Measurements from ENCODE around the gene FRMD4B. TPM values are rescaled to one million over a fixed set of nuclear protein-coding genes. Genes with fewer than 3 reads are reported as not detected.
A peak's percentile ranks its signal among the peaks of the same experiment; 100 is the strongest.

FRMD4B gene
- total and polyA plus RNA-seq, 10 of the 15 experiments (the other 5 are each of a cell fraction or from before 2014, with no cell fraction given) = 3.9 to 11.4 (median 8.0) TPM

DNA sequence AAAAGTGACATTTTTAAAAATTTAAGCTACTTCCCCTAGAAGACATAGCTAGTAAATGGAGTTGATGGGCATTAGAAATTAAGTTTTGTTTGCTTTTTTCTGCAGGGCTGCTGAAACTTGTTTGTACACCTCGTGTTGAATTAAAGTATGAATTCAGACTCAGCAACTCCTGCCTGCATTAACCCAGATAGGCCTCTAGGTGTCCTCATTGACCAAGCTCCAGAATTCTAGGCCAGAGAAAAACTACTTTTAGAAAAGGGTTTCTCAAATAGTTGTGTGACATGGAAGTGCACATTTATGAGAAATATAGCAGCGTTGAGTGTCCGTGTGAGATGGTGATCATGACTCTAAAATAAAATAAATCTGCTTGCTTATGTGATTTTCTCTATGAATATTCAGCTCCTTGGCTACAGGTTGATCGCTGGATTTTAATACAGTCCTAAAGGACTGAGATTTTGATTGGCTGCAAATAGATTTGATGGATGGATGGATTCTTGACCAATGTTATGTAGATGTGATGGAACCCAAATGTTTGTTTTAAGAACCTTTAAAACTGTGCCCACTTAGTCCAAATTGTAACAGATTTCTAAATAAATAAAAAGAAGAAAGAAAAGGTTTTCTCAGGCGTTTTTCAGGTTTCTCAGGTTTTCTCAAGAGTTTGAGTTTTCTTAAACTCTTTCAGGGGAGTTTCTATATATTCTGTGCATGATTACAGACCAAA is 224.1 kb downstream of the FRMD4B start:
- intact Hi-C loops (cut with micrococcal nuclease; ENCODE audit: unreplicated experiment) (loop anchor here (1.0 to 5.0 kb wide), 4 partner anchors 145 to 509 kb away; no protein-coding TSS in a partner anchor), in situ Hi-C loops (cut with MboI) (loop anchor here (5.0 to 25.0 kb wide), 3 partner anchors 146 to 776 kb away; no protein-coding TSS in a partner anchor)
- ChIA-PET CTCF (interaction anchor here (0.6 to 10.0 kb wide), 66 partner anchors 11 to 790 kb away, joined by 3 to 625 read pairs (median 5); partner anchors contain the start of gene LMOD3), POLR2A (interaction anchor here (1.1 to 1.6 kb wide), 3 partner anchors 75 to 145 kb away, joined by 3 to 7 read pairs (median 3); no protein-coding TSS in a partner anchor), RAD21 (ENCODE audit: unreplicated experiment) (interaction anchor here (0.6 to 12.5 kb wide), 47 partner anchors 9 to 510 kb away, joined by 3 to 379 read pairs (median 5); partner anchors contain the start of gene LMOD3), SMC1A (ENCODE audit: uncharacterized antibody, unreplicated experiment) (interaction anchor here (0.7 to 9.9 kb wide), 56 partner anchors 10 to 806 kb away, joined by 3 to 505 read pairs (median 7); partner anchors contain the start of gene LMOD3)
- no peak overlapping the region for H3K27ac ChIP-seq (ENCODE audit: control insufficient read depth, insufficient read depth)
- H3K27me3 ChIP-seq (replicated peaks in 1 of 2; ENCODE audit: control insufficient read depth in 2 of 2, insufficient read depth in 2 of 2, low read length in 1 of 2) = no peaks in the 10 kb centered on the region
- DNase-seq (ENCODE audit: low read depth, low spot score) (peak; percentile 25), ATAC-seq (peak; percentile 83), FAIRE-seq (peak; percentile 86)
- no TSS peak for BruUV-seq (replicated peaks)
- H3K4me3 ChIP-seq = no peak overlapping the region
- WGBS (ENCODE audit: insufficient coverage, insufficient replicate concordance, low lambda C conversion rate, missing lambda C conversion rate) = 20% methylated on average over 5 of the region's 5 CpGs
- H3K9me3 ChIP-seq (replicated peaks; ENCODE audit: control insufficient read depth, insufficient read depth, low read length) = no peaks in the 10 kb centered on the region
- no peak overlapping the region for H3K9ac ChIP-seq (ENCODE audit: control insufficient read depth, insufficient read depth, low read length)
- no peak for TF ChIP-seq CREB1 (IDR thresholded peaks at IDR 0.05; ENCODE audit: low read depth)
- TF ChIP-seq YY1 (IDR thresholded peaks at IDR 0.05; ENCODE audit: low read depth, low read length) = 0 out of 2 replicates have a peak, but pooled peaks have one; percentile 37
- TF ChIP-seq, protein P1, sequence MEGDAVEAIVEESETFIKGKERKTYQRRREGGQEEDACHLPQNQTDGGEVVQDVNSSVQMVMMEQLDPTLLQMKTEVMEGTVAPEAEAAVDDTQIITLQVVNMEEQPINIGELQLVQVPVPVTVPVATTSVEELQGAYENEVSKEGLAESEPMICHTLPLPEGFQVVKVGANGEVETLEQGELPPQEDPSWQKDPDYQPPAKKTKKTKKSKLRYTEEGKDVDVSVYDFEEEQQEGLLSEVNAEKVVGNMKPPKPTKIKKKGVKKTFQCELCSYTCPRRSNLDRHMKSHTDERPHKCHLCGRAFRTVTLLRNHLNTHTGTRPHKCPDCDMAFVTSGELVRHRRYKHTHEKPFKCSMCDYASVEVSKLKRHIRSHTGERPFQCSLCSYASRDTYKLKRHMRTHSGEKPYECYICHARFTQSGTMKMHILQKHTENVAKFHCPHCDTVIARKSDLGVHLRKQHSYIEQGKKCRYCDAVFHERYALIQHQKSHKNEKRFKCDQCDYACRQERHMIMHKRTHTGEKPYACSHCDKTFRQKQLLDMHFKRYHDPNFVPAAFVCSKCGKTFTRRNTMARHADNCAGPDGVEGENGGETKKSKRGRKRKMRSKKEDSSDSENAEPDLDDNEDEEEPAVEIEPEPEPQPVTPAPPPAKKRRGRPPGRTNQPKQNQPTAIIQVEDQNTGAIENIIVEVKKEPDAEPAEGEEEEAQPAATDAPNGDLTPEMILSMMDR (IDR thresholded peaks at IDR 0.05 in 2 of 3, conservative IDR thresholded peaks at IDR 0.05 in 1 of 3; ENCODE audit: control insufficient read depth in 2 of 3, extremely low read depth in 1 of 3, insufficient read depth in 1 of 3, low read depth in 3 of 3, low read length in 3 of 3) = peak; percentile 89 to 95 (median 94); a peak in 5 of 6 replicates
- TF ChIP-seq STAT3 (IDR thresholded peaks at IDR 0.05; ENCODE audit: low read depth, low read length) = no peak
- peak; percentile 99 for TF ChIP-seq SMC3 (IDR thresholded peaks at IDR 0.05; ENCODE audit: borderline replicate concordance, low read length)
- TF ChIP-seq EGR1 (IDR thresholded peaks at IDR 0.05; ENCODE audit: borderline replicate concordance in 1 of 2, low read depth in 2 of 2, low read length in 2 of 2) = no peak
- TF ChIP-seq ZNF24 (IDR thresholded peaks at IDR 0.05) = 0 out of 2 replicates have a peak, but pooled peaks have one; percentile 14
- TF ChIP-seq RAD21 (IDR thresholded peaks at IDR 0.05; ENCODE audit: insufficient read depth, low read depth, low read length) = peak; percentile 100
- TF ChIP-seq KLF5 (IDR thresholded peaks at IDR 0.05; ENCODE audit: partially characterized antibody) = no peak
- TF ChIP-seq FOXM1 (IDR thresholded peaks at IDR 0.05; ENCODE audit: low read depth, low read length) = 0 out of 2 replicates have a peak, but pooled peaks have one; percentile 50
- TF ChIP-seq RB1 (IDR thresholded peaks at IDR 0.05; ENCODE audit: borderline replicate concordance) = 0 out of 2 replicates have a peak, but pooled peaks have one; percentile 43
- H3K4me1 ChIP-seq (ENCODE audit: control insufficient read depth, insufficient read depth, low read length) = no peaks in the 10 kb centered on the region
- H3K36me3 ChIP-seq (ENCODE audit: control insufficient read depth in 2 of 2, insufficient read depth in 2 of 2, low read length in 1 of 2) = no peaks in the 10 kb centered on the region
- H4K20me1 ChIP-seq (ENCODE audit: control insufficient read depth, insufficient read depth) = no peaks in the 10 kb centered on the region
- no peaks in the 10 kb centered on the region for H3K79me2 ChIP-seq (ENCODE audit: control insufficient read depth, insufficient read depth, low read length)
- no peak overlapping the region for H3K4me2 ChIP-seq (ENCODE audit: control insufficient read depth, insufficient read depth)
- no peak overlapping the region for H2AFZ ChIP-seq (ENCODE audit: control insufficient read depth, low read depth, low read length)
